Chondrocyte (in vitro differentiated cells): ENCODE measurements around the gene PRDM15. TPM values are rescaled to one million over a fixed set of nuclear protein-coding genes. Genes with fewer than 3 reads are reported as not detected.

Experiments
- DNase-seq: peaks from one replicate; pipeline ENCODE4 v3.0.0; 2021; ENCODE audit warnings: mixed read lengths, low spot score
- H3K27ac Mint-ChIP-seq: one replicate; pipeline ENCODE4 v1.8.0; 2021; ENCODE audit warnings: mild to moderate bottlenecking, moderate library complexity, mixed read lengths; ENCODE audit not compliant: unreplicated experiment
- H3K27me3 Mint-ChIP-seq: 2 replicates; pipeline ENCODE4 v1.8.0; 2021; ENCODE audit warnings: low read depth, mixed read lengths
- H3K36me3 Mint-ChIP-seq: 2 replicates; pipeline ENCODE4 v1.8.0; 2021; ENCODE audit warnings: low read depth, mixed read lengths
- H3K4me1 Mint-ChIP-seq: 2 replicates; pipeline ENCODE4 v1.8.0; 2021; ENCODE audit warnings: low read depth, mild to moderate bottlenecking, mixed read lengths
- H3K4me3 Mint-ChIP-seq: one replicate; pipeline ENCODE4 v1.8.0; 2021; ENCODE audit warnings: mild to moderate bottlenecking, moderate library complexity, mixed read lengths; ENCODE audit not compliant: unreplicated experiment
- H3K9me3 Mint-ChIP-seq: 2 replicates; pipeline ENCODE4 v1.8.0; 2021; ENCODE audit warnings: low read depth, mixed read lengths
- total RNA-seq: library from RNA; stranded (reverse); gene quantifications from 3 replicates; pipeline ENCODE4 v1.2.1, GENCODE V29; 2021
- TF ChIP-seq, protein P1 (sequence below): fragments of 200-600 bp; sonication (generic); IDR thresholded peaks from 2 replicates; pipeline ENCODE4 v1.5.0; 2021; ENCODE audit warnings: antibody characterized with exemption, mild to moderate bottlenecking, moderate library complexity

PRDM15 gene
- total RNA-seq, 1 donor from 2014 or later = 4.9 TPM

DNA sequence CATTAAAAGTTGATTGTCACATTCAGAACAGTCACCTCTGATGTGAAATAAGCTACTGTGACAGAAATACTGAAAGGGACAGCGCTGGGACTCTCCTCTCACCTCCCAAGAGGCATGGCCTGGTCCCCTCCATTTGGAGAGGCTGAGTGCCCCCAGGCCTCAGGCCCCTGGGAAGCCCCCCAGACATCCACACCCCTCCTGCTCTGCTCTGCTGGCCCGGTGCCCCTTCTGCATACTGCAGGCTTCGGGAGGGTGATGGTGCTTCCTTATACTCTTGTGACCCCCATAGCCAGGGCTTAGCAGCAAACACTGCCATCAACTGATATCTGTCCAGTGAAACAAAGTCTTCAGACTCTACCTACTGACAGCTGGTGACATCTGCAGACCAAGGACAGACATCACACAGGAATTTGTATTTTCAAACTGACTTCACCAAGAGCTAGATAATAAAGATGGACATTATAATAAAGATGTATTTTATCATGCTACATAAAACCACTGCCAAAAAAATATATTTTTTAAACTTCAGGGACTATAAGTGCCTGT lies 37.8 kb upstream of the PRDM15 start:
- no peak overlapping the region for H3K4me3 Mint-ChIP-seq

DNA sequence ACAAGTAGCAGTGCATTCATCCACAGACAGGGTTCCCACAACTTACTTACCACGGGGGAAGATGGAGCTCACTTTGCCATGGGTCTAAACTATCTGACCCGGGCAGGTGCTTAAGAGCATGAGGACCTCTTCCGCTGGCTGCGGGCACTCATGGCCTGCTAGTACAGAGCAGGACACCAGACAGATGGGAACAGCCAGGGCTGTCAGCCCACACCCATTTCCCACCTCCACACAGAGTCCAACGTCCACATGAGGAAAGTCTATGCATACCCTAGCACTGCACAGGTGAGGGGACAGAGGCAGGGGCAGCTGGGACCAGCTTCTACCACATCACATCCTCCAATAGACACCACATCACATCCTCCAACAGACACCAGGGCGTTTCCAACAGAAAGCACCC lies 35.8 kb upstream of the PRDM15 start:
- no peak for DNase-seq
- no peaks in the 10 kb centered on the region for H3K9me3 Mint-ChIP-seq
- H3K4me3 Mint-ChIP-seq = no peak overlapping the region
- H3K27me3 Mint-ChIP-seq = no peaks in the 10 kb centered on the region
- peaks cover 37% of the 10 kb centered on the region for H3K36me3 Mint-ChIP-seq
- TF ChIP-seq, protein P1, sequence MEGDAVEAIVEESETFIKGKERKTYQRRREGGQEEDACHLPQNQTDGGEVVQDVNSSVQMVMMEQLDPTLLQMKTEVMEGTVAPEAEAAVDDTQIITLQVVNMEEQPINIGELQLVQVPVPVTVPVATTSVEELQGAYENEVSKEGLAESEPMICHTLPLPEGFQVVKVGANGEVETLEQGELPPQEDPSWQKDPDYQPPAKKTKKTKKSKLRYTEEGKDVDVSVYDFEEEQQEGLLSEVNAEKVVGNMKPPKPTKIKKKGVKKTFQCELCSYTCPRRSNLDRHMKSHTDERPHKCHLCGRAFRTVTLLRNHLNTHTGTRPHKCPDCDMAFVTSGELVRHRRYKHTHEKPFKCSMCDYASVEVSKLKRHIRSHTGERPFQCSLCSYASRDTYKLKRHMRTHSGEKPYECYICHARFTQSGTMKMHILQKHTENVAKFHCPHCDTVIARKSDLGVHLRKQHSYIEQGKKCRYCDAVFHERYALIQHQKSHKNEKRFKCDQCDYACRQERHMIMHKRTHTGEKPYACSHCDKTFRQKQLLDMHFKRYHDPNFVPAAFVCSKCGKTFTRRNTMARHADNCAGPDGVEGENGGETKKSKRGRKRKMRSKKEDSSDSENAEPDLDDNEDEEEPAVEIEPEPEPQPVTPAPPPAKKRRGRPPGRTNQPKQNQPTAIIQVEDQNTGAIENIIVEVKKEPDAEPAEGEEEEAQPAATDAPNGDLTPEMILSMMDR = no peak
- no peaks in the 10 kb centered on the region for H3K4me1 Mint-ChIP-seq
- H3K27ac Mint-ChIP-seq = no peak overlapping the region

More for the DNA sequence above, 37.8 kb upstream of the PRDM15 start:
- H3K9me3 Mint-ChIP-seq = no peaks in the 10 kb centered on the region
- peaks cover 3% of the 10 kb centered on the region for H3K4me1 Mint-ChIP-seq
- no peak for DNase-seq
- peaks cover 28% of the 10 kb centered on the region for H3K36me3 Mint-ChIP-seq
- no peak overlapping the region for H3K27ac Mint-ChIP-seq
- H3K27me3 Mint-ChIP-seq = no peaks in the 10 kb centered on the region
- TF ChIP-seq, protein P1 = peak; percentile 30

DNA sequence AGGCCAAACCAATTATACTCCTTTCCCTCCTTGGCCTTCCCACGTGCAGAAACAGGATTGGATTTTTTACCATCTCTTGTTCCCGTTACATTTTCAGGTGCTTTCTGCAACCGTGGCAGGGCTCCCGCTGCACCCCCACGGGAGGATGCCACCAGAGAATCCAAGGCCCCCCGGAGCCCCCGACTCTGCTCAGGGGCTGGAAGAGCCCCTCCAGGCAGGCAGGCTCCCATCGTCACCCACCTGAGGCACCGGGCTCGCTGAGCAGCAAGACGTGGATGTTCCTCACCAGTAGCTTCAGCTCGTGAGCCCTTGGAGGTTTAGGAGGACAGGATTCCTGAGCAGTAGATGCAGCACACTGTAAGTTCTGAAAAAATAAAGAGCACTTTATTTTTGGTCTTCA lies 35.2 kb upstream of the PRDM15 start:
- H3K9me3 Mint-ChIP-seq = no peaks in the 10 kb centered on the region
- no peak overlapping the region for H3K27ac Mint-ChIP-seq
- H3K4me3 Mint-ChIP-seq = no peak overlapping the region
- no peak for DNase-seq
- H3K36me3 Mint-ChIP-seq = peaks cover 38% of the 10 kb centered on the region
- H3K4me1 Mint-ChIP-seq = no peaks in the 10 kb centered on the region
- TF ChIP-seq, protein P1 = no peak
- no peaks in the 10 kb centered on the region for H3K27me3 Mint-ChIP-seq

DNA sequence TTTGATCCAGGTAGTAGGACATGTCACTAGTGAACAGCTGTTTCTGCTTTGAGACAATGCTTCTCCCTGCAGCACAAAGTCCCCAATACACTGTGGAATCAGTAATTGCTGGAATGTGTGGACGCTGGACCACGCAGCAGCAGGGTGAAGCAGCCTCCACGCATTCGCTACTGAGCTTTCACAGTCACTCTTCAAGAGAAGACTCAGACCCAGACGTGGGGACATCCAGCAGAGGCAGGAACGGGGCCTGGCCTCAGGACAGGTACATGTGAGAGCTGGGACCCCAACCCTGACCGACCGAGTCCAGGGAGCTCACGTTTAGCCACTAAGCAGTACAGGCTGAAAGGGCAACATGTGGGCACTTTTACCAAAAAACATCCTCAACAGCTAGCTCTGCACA lies 34.1 kb upstream of the PRDM15 start:
- no peaks in the 10 kb centered on the region for H3K4me1 Mint-ChIP-seq
- TF ChIP-seq, protein P1 = no peak
- no peaks in the 10 kb centered on the region for H3K9me3 Mint-ChIP-seq
- H3K36me3 Mint-ChIP-seq = peaks cover 37% of the 10 kb centered on the region
- H3K4me3 Mint-ChIP-seq = no peak overlapping the region
- H3K27me3 Mint-ChIP-seq = no peaks in the 10 kb centered on the region
- H3K27ac Mint-ChIP-seq = no peak overlapping the region
- no peak for DNase-seq

DNA sequence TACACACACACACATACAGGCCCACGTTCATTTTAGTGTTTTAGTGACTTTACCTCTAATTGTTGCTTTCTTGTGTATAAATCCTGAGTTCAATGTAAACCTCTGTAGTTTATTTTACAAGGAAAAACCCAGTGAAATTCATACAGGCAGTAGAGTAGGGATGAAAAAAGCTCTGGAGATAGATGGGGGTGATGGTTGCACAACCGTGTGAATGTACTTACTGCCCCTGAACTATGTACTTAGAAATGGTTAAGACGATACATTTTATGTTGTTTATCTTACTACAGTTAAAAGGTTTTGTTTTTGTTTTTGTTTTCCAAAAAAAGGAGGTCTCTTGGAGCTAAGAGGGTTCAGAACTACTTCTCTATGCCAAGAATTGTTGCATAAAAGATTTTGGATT lies 29.7 kb upstream of the PRDM15 start:
- Mint-ChIP-seq H3K4me3 (no peak overlapping the region), H3K36me3 (peaks cover 46% of the 10 kb centered on the region), H3K27me3 (no peaks in the 10 kb centered on the region), H3K27ac (no peak overlapping the region), H3K9me3 (no peaks in the 10 kb centered on the region), H3K4me1 (no peaks in the 10 kb centered on the region)
- DNase-seq = no peak
- TF ChIP-seq, protein P1 = no peak
